Measurements from ENCODE around the gene LIMK2.

The LIMK2 gene

DNA sequence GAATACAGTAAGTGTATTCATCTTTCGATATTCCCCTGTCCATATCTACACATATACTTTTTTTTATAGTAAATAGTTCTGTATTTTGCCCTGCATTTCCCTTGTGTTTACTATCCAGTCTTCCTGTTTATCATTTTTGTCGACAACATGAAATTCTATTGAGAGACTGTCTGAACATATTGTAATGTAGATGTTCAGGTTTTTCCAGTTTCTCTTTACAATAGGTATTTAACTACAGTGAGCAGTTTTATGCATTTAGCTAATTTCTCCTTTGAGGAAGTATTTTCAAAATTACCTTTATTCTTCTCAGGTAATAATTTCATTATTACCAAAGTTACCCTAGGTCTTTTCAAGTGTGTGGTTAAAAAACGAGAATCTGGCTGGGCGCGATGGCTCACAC lies 63.5 kb downstream of the LIMK2 start:
- no peak for DNase-seq

DNA sequence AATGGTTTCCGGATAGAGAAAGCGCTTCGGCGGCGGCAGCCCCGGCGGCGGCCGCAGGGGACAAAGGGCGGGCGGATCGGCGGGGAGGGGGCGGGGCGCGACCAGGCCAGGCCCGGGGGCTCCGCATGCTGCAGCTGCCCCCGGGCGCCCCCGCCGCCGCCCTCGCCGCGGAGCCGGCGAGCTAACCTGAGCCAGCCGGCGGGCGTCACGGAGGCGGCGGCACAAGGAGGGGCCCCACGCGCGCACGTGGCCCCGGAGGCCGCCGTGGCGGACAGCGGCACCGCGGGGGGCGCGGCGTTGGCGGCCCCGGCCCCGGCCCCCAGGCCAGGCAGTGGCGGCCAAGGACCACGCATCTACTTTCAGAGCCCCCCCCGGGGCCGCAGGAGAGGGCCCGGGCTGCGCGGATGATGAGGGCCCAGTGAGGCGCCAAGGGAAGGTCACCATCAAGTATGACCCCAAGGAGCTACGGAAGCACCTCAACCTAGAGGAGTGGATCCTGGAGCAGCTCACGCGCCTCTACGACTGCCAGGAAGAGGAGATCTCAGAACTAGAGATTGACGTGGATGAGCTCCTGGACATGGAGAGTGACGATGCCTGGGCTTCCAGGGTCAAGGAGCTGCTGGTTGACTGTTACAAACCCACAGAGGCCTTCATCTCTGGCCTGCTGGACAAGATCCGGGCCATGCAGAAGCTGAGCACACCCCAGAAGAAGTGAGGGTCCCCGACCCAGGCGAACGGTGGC lies 64.5 kb downstream of the LIMK2 start:
- DNase-seq = no peak

DNA sequence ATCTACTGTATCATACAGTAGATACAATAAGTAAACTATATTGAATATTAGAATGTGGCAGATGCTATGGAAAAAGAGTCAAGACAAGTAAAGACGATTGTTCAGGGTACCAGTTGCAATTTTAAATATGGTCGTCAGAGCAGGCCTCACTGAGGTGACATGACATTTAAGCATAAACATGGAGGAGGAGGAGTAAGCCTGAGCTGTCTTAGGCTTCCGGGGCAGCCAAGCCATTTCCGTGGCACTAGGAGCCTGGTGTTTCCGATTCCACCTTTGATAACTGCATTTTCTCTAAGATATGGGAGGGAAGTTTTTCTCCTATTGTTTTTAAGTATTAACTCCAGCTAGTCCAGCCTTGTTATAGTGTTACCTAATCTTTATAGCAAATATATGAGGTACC lies 65.6 kb downstream of the LIMK2 start:
- no peak for DNase-seq

DNA sequence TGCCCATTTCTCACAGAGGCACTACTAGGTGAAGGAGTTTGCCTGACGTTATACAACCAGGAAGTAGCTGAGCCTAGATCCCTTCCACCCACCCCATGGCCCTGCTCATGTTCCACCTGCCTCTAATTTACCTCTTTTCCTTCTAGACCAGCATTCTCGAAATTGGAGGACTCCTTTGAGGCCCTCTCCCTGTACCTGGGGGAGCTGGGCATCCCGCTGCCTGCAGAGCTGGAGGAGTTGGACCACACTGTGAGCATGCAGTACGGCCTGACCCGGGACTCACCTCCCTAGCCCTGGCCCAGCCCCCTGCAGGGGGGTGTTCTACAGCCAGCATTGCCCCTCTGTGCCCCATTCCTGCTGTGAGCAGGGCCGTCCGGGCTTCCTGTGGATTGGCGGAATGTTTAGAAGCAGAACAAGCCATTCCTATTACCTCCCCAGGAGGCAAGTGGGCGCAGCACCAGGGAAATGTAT lies 66.1 kb downstream of the LIMK2 start:
- no peak for DNase-seq

DNA sequence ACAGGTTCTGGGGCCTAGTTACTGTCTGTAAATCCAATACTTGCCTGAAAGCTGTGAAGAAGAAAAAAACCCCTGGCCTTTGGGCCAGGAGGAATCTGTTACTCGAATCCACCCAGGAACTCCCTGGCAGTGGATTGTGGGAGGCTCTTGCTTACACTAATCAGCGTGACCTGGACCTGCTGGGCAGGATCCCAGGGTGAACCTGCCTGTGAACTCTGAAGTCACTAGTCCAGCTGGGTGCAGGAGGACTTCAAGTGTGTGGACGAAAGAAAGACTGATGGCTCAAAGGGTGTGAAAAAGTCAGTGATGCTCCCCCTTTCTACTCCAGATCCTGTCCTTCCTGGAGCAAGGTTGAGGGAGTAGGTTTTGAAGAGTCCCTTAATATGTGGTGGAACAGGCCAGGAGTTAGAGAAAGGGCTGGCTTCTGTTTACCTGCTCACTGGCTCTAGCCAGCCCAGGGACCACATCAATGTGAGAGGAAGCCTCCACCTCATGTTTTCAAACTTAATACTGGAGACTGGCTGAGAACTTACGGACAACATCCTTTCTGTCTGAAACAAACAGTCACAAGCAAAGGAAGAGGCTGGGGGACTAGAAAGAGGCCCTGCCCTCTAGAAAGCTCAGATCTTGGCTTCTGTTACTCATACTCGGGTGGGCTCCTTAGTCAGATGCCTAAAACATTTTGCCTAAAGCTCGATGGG lies 66.7 kb downstream of the LIMK2 start:
- no peak for DNase-seq

DNA sequence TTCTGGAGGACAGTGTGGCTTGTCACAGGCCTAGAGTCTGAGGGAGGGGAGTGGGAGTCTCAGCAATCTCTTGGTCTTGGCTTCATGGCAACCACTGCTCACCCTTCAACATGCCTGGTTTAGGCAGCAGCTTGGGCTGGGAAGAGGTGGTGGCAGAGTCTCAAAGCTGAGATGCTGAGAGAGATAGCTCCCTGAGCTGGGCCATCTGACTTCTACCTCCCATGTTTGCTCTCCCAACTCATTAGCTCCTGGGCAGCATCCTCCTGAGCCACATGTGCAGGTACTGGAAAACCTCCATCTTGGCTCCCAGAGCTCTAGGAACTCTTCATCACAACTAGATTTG lies 67.2 kb downstream of the LIMK2 start:
- DNase-seq = no peak

DNA sequence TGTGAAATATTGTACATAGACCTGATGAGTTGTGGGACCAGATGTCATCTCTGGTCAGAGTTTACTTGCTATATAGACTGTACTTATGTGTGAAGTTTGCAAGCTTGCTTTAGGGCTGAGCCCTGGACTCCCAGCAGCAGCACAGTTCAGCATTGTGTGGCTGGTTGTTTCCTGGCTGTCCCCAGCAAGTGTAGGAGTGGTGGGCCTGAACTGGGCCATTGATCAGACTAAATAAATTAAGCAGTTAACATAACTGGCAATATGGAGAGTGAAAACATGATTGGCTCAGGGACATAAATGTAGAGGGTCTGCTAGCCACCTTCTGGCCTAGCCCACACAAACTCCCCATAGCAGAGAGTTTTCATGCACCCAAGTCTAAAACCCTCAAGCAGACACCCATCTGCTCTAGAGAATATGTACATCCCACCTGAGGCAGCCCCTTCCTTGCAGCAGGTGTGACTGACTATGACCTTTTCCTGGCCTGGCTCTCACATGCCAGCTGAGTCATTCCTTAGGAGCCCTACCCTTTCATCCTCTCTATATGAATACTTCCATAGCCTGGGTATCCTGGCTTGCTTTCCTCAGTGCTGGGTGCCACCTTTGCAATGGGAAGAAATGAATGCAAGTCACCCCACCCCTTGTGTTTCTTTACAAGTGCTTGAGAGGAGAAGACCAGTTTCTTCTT lies 67.9 kb downstream of the LIMK2 start:
- no peak for DNase-seq

DNA sequence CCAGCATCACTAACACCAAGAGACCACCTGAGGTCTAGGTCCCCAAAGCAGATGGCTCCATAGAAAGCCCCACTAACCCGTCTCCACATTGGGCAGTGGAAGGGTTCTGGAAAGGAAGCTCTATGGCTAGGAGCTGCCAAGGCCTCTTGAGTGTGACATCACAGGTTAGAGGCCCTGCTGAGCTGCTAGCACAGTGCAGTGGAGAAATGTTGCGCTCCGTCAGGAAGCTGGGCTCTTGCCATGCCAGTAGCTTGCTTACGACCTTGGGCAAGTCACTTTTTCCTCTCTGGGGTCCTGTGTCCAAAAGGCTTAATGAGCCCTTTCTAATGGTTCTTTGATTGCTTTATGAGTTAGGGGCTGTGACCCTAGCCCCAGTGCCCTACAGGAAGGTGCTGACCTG lies 69.6 kb downstream of the LIMK2 start:
- DNase-seq = no peak

DNA sequence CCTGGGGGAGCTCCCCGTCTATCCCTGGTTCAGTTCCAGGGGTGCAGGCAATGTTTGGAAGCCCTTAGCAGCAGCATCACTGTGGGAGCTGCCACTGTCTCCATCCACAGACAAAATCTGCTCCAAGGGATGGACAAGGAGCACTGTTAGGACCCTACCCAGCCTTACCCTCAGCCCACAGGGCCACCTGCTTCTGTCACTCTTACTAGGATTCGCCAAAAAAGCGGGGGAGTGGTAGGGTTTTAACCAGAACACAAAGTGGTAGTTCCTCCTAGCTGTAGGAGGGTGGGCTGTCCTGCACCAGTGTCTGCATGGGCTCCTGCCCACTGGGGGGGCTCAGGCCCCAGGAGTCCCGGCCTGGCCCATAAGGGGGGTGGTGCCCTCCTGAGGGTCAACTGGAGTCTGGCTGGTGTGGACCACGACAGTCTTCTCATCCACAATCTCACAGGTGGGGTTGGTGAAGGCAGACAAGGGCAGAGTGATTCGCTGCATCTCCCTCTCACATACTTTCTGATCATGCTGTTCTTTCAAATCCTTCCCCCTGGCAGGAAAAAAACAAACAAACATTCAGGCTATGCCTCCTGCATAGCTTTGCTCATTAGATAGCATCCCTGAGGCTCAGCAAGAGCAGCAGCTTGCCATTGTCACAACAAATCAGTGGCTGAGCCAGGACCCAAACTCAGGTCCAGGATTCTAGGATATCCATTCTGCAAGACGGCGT lies 70.8 kb downstream of the LIMK2 start:
- no peak for DNase-seq

DNA sequence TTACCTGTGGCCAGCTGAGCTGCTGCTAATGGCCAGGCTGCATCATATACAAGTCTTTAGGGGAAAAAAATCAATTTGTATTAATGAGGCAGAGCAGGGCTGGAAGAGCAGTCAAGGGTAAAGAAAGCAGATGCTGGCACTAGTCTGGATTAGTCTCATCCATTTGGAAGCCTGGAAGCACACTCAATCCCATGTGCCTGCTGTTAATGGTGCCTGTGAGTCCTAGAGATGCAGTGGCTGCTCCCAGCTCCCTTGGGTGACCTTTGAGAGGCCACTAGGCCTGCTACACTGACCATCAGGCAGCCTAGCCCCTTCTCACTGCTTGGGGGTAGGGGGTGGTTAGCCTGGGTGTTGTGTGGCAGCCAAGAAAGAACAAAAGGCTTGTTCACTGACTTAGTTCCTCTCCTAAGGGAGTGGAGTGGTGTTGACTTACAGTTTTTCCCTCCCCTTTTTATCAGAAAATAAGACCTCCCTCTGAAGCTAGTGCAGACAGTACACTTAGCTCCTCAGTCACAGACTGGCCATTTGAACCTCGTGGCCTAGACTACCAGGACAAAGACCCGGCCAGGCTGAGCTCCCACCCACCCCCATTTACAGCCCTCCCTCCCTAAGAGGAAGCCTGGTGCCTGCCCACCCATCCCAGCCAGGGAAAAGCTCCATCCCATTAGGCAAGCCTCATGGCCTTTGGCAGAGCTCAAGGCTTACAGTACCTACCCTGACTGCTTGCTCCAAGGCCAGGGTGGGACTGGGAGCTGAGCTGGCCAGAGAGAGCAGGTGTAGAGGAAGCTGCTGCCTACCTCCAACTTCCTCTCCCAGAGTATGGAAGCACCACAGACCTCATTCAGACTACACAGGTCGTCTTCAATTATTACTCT lies 72.4 kb downstream of the LIMK2 start:
- DNase-seq = peak; percentile 77

DNA sequence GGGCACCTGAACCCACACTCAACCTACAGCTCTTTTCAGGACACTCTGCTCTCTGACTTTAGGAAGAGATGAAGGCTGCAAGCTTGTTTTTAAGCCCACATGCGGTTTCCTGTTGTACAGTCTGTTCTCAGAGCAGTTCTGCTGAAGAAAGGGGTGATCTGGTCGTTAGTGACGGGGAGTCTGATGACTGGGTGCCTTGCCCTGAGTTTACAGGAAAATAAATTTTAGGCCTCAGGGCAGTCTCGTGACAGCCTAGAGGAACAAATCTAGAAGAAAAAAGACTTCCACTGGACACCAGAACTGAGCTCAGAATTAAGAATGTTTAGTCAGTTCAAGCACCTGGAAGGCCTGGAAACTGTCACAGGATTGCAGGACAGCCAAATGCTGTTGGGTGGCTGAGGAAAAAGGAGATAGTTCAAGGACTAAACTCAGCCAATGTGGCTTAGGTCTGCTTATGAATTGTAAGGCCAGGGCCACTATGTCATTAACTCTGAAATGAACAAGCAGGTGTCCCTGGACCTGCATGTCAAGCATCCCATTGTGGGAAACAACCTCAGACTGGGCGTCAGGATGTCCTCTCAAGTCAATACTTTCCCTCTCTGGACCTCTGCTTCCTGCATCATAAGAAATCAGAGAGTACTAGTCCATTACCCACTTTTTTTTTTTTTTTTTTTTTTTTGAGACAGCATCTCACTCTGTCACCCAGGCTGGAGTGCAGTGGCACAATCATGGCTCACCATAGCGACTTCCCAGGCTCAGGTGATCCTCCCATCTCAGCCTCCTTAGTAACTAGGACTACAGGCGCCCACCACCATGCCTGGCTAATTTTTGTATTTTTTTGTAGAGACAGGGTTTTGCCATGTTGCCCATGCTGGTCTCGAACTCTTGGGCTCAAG lies 74.5 kb downstream of the LIMK2 start:
- DNase-seq = no peak

DNA sequence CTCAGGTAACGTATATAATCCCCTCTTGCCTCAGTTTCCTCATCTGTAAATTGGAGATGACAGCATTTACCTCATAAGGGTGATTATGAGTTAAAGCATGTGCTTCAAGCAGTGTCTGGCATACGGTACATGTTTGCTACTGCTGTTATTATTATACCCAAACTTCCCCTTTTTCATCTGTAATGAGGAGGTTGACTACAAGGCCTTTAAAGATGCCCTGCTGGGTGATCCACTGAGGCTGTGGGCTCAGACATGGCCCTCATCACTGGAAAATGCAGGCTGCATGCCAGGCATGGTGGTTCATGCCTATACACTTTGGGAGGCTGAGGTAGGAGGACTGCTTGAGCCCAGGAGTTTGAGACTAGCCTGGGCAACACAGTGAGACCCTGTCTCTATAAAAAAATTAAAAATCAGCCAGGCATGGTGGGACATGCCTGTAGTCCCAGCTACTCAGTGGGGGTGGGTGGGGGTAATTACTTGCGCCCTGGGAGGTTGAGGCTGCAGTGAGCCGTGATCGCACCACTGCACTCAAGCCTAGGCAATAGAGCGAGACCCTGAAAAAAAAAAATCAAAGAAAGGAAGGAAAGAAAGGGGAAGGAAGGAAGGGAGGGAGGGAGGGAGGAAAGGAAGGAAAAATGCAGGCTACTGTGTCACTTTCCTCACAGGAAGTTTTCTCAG lies 75.9 kb downstream of the LIMK2 start:
- DNase-seq = no peak

DNA sequence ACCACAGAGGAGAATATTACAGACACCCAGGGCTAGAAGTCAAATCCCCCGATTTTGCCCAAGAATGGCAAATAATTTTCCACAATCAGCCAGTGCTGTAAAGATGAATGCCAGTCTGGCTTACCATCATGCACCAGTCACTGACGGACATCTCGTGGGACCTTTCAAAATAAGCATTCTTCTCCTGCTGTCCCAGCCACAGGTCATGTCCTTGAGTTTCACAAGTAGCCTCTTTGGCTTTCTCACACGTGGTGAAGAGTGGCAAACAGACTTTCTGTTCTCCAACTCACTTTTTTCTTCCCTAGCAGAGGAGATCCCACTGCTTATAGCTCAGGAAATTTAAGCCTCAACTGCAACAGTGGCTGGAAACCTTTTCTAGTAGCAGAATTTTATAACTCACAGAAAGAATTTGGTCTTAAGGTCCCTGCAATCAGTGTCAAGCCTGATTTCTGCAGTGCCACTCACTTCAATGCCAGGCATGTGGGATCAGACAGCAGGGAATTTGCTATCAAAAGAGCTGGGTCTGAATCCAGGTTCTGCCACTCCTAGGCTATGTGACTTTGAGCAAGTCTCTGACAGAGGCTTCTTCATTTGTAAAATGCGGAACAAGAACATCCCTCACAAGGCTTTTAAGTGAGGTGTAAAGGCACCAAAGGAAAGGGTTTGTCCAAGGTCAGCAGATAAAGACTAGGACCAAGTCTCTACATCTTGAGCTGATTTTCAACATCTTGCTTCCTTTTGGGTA lies 76.6 kb downstream of the LIMK2 start:
- no peak for DNase-seq

DNA sequence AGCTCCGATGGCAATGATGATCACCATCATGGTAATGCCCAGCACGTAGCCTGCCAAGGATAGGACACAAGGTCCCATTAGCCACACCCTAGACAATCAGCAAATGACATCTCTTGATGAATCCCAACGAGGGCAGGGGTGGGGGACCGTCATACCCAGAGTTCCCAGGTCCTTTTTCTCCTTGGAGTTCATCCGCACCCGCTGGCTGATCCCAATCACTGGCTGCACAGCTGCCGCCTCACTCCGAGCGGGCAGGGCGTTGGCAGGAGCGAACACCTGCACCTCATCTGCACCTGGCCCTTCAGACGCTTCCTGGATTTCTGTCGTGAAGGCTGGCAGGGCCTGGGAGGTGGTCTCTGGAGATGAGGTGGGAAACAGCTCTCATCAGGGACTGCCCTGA lies 77.2 kb downstream of the LIMK2 start:
- no peak for DNase-seq

DNA sequence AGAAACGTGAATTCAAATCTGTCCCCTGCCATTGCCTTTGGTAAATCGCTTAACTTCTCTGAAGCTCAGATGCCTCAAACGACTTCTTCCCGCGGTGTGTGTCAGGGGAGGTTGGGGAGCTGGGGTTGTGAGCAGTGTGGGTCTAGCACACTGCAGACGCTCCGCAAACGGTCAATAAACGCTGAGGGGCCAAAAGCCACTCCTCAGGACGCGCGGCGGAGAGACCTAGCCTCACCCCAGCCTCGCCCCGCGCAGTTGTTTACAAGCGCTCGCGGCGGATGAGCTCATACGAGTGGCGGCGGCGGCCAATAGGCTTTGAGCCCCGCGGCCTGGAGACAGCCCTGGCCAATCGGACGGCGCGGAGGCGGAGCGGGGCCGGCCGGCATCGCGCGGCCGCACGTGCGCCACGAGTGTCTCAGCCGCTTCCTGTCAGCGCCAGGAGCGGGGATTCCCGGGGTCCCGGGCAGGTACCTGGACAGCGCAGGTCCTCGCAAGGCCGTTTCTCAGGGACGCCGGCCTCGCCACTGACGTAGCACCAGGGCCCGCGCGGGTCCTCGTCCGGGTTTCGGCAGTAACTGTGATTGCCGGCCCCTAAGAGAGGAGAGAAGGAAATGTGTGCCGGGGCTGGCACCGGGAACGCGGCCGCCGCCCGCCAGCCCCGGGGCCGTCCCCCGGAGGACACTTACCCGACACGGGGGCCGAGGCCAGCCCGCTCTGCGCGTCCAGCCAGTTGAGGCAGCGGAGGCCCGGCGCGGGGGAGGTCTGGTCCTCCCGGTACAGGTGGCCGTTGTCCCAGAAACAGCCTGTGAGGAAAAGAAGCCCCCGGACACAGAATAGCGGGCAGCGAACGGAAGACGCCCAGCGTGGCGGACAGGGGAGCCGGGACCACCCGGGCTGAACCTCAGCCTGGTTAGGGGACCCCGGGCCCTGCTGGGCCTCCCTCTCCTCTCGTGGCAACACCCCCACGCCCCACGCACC lies 78.7 kb downstream of the LIMK2 start:
- peak; percentile 95 for DNase-seq

DNA sequence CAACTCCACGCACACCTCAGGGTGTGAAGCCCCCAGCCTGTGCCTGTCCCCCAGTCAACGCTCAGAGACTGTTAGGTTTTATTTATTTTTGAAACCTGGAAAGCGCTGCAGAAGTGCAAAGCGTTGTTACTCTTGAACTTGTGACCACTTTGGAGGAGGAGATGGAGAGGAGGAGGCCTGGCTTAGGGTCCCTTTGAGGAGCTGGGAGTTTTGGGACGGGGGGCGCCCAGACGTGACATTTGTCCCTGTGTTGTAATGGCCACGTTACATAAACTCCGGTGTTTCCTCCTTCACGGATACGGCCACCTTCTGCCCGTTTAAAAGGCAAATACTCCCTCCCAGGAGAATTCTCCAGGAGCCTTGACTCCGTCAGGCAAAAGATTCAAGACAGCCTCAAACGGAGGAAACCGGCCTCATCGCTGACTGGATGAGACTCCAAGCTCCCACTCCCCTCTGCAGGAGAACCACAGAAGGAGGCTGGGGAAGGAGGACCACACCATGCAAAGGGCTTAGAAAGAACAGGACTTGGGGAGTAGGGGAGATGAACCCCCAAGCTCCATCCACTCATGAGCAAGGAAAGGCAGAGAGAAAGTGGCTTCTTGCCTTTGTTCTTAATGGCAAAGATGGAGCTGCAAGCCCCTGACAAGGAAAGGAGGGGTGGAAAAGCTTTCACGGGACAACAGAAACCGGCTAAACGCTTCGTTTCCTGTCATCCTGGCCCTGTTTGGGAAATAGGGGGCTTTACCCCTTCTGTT lies 79.6 kb downstream of the LIMK2 start:
- no peak for DNase-seq

DNA sequence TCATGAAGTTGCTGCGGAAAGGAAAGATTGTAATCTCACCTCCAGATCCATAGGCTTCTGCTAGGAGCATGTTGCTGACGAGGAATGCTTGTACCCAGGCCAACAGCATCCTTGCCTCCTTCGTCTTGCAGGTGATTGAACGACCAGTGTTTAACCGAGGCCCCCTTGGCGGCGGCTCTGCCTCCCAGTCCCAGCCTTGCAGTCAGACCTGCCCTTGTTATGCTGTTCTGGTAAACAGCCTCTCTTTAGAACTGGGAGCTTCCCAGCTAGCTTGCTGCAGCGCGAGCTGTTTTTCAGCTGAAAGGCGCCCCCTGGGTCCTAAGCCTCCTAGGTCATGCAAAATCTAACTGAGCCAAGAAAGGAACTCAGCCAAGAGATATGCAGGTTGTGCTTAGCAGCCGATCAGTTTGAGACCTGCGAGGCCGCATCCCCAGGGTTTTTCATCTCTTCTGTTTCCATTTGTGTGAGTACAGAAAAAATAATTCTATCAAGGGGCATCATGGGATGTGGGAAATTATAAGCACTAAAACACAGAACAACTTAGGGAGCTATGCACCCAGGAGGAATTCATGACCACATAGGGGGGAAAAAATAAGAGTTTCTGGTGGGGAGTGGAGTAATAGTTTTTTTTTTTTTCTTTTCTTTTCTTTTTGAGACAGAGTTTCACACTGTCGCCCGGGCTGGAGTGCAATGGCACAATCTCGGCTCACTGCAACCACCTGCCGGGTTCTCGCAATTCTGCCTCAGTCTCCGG lies 80.3 kb downstream of the LIMK2 start, which contains the start of gene PIK3IP1:
TSS of gene PIK3IP1 (minus strand) at position 253 of the 754 bp plus-strand sequence. CDS start at position 109, 144 bp downstream.
- DNase-seq = peak; percentile 88

All from retina (tissue), 1 donor.